GM06990 (cell line): ENCODE measurements around the gene ATP5ME.

Experiments
- DNase-seq: peaks from one replicate; pipeline ENCODE4 v3.0.0-alpha.2; 2011; ENCODE audit not compliant: insufficient read length; ENCODE audit errors: extremely low read depth
- H3K27me3 ChIP-seq: replicated peaks from 2 replicates; pipeline ENCODE4 v1.6.0; 2011; ENCODE audit warnings: low read length; ENCODE audit not compliant: control insufficient read depth, insufficient read depth
- H3K36me3 ChIP-seq: 2 replicates; pipeline ENCODE4 v1.5.1; 2011; ENCODE audit warnings: low read length; ENCODE audit not compliant: control insufficient read depth, insufficient read depth
- H3K4me3 ChIP-seq: replicated peaks from 2 replicates; pipeline ENCODE4 v1.5.1; 2011; ENCODE audit warnings: low read depth, mild to moderate bottlenecking, control low read depth, low read length
- TF ChIP-seq, protein P1 (sequence below): IDR thresholded peaks from 2 replicates; pipeline ENCODE4 v1.5.1; 2011; ENCODE audit warnings: low read length, control low read depth, mild to moderate bottlenecking, inconsistent platforms; ENCODE audit not compliant: insufficient read depth, poor library complexity, severe bottlenecking

The ATP5ME gene

DNA sequence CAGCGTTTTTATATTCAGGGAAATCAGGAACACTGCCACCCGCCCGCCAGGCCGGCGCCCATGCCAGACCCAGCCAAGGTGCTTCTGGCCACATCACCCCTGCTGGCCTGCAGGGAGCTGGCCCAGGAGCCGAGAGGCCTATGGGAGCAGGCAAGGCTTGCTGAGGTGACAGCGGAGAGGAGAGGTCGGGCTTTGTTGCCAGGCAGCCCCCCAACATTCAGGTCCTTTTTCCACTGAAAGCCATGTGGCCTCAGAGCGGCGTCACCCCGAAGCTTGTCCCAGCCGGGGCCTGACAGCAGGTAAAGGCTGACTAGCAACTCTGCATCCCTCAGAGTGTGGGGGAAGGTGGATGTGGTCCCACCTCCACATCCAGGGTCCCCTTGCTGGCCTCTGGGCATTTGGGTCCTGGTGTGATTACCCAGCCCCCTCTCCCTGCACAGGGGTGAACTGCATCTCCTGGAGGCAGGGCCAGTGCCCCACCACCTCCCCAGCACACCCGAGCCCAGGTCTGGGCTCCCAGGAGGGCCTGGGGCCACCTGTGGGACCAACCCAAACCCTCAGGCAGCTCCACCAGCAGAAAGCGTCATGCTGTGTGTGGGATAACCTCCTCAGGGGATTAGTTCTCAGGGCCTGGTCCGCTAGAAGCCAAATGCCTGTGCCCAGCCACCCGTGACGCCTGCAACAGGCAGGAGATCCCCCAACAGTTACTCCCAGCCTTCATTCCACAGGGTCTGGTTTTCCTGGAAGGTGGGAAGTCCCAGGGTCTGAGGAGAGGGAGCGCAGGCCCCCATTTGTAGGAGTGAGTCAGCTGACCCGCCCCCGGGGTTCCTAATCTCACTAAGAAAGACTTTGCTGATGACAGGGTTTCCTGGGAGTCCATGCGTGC, 49.1 kb downstream of the ATP5ME start, which contains the start of gene PDE6B:
PDE6B (plus strand) TSS at position 869 of the 886 bp plus-strand sequence. CDS start 54 bp downstream, outside the sequence.
- Histone ChIP-seq H3K4me3 (no peak within 1 kb of the TSS), H3K27me3 (no peaks in the 10 kb centered on the region), H3K36me3 (no peaks in the 10 kb centered on the region)
- TF ChIP-seq, protein P1, sequence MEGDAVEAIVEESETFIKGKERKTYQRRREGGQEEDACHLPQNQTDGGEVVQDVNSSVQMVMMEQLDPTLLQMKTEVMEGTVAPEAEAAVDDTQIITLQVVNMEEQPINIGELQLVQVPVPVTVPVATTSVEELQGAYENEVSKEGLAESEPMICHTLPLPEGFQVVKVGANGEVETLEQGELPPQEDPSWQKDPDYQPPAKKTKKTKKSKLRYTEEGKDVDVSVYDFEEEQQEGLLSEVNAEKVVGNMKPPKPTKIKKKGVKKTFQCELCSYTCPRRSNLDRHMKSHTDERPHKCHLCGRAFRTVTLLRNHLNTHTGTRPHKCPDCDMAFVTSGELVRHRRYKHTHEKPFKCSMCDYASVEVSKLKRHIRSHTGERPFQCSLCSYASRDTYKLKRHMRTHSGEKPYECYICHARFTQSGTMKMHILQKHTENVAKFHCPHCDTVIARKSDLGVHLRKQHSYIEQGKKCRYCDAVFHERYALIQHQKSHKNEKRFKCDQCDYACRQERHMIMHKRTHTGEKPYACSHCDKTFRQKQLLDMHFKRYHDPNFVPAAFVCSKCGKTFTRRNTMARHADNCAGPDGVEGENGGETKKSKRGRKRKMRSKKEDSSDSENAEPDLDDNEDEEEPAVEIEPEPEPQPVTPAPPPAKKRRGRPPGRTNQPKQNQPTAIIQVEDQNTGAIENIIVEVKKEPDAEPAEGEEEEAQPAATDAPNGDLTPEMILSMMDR, result no peak
- no peak for DNase-seq

DNA sequence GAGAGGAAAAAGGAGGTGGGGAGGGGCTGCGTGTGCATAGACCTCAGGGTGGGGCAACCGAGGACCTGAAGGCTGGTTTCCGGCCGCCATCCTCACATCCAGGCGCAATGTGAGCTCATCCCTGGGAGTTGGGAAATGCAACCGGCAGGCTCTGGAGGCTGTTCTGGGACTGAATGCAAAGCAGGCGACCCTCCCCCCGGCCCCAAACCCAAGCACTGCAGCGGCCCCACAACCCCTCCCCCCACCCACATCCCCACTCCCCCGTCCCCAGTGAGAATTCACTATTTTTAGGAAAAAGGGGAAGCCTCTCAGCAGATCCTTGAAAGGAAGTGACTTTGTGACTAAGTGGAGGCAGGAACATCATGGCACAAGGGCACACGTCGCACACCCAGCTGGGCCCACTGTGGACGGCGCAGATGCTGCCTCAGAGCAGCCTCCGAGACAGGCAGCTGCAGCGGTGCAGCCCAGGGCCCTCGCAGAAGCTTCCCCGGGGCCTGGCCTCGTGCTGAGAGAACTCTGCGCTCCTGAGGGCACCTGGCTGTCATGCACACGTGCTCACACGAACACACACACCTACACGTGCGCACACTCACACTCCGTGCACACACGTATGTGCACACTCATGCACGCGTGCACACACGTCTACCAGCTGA, 50.0 kb downstream of the ATP5ME start:
- DNase-seq, result no peak
- H3K27me3 ChIP-seq, result no peaks in the 10 kb centered on the region
- TF ChIP-seq, protein P1, result no peak
- no peaks in the 10 kb centered on the region for H3K36me3 ChIP-seq
- no peak overlapping the region for H3K4me3 ChIP-seq

DNA sequence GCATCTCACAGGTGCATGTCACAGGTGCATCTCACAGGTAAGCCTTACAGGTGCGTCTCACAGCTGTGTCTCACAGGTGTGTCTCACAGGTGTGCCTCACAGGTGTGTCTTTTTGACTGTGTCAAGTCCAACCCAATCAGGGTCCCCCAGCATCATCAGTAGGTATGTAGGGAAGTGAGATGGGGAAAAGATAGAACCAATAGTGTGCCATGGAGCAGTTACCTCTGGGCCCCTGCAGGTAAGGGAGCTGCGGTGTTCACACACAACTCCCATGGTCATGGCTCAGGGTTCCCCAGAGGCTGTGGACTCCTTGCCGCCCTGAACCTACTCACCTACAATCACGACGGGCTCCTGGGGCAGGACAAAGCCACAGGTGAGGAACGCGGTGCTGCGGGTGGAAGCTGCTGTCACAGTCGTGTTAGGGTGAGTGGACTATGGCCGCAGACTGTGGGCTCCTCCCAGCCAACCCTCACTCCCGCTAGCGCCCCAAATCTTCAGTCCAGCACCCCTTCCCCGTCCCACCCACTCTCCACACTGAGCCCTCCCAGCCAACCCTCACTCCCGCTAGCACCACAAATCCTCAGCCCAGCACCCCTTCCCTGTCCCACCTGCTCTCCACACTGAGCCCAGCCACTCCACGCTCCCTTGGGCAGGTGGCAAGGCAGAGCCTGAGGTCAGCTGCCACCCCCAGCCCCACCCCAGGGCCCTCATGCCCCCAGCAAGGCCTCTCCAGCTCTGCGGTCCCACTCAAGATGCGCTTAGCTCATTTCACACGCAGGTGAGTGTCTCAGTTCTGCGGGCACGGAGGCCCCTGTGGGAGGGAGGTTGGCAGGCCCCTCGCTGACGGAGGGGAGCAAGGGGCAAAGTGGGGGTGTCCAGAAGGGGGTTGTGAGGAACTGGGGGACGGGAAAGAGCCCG, 50.8 kb downstream of the ATP5ME start:
- DNase-seq, result no peak

More for the DNA sequence above, 50.8 kb downstream of the ATP5ME start:
- H3K27me3 ChIP-seq, result no peaks in the 10 kb centered on the region
- H3K36me3 ChIP-seq, result no peaks in the 10 kb centered on the region
- H3K4me3 ChIP-seq, result no peak overlapping the region
- TF ChIP-seq, protein P1, result no peak
